T47D (cell line): ENCODE data around the gene ATP9A.
A peak's percentile ranks its signal among the peaks of the same experiment; 100 is the strongest.
"Not testable (repeated sequence)": the region's sequence is repeated elsewhere in the genome, so short reads cannot be mapped to it uniquely, and the experiment has no call there.

Experiments
- DNase-seq, 2 experiments: peaks; one replicate each; pipeline versions ENCODE4 v3.0.0 to v3.0.0-alpha.2; 2011 to 2012; ENCODE audit warnings: low read depth in 1 of 2, low spot score in 1 of 2
- JUND ChIP-seq: IDR thresholded peaks from 2 replicates; pipeline ENCODE4 v1.6.1; 2012; ENCODE audit warnings: low read depth
- in situ Hi-C: cut with HindIII; loops from 2 replicates; pipeline ENCODE4 v1.10.0; 2016; ENCODE audit warnings: low sequenced_read_pairs, low pct_unique_long_range_greater_than_20kb

ATP9A gene

DNA sequence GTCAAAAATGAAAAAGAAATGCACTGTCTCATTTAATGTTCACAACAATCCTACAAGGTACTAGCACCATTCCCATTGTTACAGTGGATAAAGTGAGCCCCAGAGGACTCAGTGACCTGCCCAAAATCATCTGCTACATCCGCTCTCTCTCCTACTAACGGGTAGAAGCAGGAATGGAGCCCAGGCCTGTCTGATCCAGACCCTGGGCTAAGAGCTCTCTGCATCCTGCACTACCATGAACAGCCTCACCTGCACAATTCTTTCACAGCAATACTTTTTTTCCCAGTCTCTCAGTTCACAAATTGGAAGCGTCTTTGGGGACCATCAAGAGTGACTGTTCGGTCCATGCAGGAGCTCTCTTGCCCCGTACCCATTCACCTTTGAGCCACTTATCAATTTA, 31.2 kb downstream of the ATP9A start:
- no peak for DNase-seq
- in situ Hi-C loops: no loop called here
- no peak for TF ChIP-seq JUND

DNA sequence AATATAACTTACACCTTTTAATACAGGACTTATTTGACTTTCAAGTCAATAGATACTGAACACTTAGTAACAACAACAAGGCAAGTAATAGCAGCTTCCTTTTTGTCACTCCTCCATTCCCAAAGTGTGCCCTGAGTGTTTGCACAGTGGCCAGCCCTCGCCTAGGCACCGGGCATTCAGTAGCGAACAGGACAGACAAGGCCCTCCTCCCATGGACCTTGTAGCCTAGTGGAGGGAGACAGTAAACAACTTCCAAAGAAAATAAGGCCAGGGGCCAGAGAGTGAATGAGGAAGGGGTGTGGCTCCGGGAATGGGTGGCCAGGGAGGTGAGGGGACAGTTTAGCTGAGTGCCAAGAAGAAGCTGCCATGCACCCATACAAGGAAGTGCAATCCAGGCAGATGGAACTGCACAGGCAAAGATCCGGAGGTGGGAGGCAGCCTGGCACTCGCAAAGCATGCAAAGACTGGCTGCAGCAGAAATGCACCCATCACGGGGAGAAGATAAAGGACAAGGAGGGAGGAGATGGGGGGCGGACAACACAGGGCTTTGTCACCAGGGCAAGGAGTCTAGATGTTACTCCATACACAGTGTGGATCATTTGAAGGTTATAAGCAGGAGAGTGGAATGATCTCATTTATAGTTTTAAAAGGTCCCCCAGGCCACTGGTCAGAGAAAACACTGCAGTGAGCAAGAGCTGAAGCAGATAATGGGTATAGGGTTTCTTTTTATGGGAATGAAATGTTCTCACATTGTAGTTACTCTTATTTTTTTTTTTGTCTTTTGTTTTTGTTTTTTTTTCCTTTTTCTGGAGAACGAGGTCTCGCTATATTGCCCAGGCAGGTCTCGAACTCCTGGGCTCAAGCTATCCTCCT, 32.2 kb downstream of the ATP9A start:
- in situ Hi-C loops: no loop called here
- no peak for TF ChIP-seq JUND
- DNase-seq: peak in 1 of 2 experiments; percentile 25

DNA sequence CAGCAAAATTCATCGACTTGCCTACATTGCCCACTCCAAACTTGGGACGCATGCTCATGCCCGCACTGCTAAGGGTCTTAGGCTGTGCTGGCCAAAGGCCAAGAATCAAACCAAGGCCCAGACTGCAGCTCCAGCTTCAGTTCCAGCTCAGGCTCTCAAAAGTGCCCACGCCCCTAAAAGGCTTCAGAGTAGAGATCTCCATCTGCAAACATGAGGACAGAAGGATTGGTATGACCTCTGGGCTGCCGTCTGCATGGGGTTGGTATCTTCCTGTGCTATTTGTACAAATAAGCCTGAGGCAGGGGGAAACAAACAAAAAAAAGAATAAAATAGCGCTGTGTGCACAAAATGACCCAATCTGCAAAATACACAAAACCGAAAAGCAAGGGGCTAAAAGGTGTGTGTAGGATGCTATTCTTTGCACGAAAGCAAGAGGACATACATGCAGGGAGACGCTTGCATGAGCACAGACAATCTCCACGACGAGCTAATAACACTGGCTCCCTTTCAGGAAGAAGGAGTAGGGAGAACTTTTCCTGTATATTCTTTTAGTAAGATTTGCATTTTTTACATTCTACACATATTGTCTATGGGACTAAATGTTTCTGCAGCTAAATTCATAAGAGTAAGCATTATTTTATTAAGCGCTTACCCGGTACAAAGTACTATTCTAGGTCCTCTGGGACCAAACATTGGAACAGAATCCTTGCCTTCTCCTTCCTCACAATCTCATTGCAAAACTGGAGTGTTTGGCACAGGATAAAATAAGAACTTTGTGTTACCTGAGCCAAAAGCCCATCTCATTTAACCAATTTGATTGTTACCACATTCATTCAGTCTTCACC, 33.1 kb downstream of the ATP9A start:
- DNase-seq: no peak
- in situ Hi-C loops: no loop called here
- TF ChIP-seq JUND: no peak

DNA sequence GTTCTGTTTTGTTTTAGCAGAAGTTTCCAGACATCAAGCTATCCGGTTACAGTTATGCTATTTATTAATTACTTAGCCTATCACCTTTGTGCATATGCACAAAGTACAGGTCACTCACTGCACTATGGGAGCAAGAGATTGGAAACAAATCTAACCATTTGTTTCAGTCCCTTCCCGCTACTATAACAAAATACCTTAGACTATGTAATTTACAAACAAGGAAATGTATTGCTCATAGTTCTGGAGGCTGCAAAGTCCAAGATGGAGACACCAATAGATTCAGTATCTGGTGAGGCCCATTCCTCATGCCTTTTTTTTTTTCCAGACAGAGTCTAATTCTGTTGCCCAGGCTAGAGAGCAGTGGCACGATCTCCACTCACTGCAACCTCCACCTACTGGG, 35.1 kb downstream of the ATP9A start:
- DNase-seq: no peak
- TF ChIP-seq JUND: no peak
- in situ Hi-C loops: no loop called here

DNA sequence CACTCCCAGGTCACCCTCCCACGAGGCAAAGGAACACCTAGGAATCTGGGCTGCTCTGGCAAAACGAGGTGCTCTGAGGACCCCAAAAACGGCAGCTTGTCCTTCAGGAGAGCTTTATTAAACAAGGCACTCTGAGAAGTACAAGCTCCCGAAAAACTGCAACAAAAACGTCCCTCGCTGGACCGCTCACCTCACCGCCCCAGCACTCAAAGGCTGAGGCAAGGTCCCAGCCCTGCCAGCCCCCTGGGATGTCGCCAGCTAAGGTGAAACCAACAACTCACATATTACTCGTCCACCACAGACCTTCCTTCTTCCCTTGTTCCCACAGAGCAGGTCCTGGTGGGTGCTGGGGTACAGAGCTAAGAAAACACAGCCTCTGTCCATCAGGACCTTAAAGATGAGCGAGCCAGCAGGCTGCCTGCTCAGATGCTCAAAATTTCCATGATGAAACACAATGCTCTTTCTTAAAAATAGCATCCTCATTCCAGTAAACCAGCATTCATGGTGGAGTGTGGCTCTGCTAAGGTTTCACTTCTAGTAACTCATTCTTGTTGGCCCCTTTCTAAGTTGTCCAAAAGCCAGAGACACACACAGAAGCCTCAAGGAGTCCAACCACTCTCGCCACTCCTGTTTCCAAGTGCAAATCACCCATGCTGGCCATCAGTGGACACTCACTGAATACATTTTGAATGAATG, 35.9 kb downstream of the ATP9A start:
- DNase-seq: no peak
- TF ChIP-seq JUND: no peak
- in situ Hi-C loops: no loop called here

DNA sequence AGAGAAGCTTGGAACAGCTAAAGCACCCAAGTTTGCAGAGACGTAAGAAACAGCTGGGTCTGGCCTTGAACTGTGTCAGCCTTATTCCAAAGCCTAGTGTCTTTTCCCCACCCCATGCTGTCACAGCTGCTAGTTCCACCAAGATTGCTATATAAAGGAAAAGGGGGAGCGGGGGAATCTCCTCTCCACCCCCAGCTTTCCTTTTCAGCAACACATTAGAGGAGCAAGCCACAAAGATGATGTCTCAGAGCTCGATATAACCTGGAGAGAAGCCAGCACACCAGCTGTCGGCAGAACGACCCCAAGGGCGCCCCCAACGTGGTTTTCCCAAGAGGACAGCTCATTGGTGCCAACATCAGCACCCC, 36.5 kb downstream of the ATP9A start:
- DNase-seq: no peak
- TF ChIP-seq JUND: no peak
- in situ Hi-C loops: no loop called here

DNA sequence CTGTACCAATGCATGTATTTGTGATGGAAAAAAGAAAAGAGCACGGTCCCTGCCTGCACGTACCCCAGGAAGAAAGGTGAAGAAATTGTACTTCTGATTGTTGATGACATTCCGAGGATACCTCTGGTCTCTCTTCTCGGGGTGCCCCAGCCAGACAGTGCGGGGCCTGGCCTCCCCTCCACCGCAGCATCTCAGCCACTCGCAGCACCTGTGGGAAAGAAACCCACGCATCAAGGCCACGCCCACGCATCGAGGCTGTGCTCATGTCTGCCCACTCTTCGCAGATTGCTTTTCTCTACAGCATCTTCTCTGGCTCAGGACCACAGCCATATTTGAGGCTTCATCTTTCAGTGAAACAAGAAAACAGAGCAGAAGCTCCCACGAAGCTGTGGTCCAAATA, 38.4 kb downstream of the ATP9A start:
- no peak for TF ChIP-seq JUND
- in situ Hi-C loops: no loop called here
- DNase-seq: no peak

DNA sequence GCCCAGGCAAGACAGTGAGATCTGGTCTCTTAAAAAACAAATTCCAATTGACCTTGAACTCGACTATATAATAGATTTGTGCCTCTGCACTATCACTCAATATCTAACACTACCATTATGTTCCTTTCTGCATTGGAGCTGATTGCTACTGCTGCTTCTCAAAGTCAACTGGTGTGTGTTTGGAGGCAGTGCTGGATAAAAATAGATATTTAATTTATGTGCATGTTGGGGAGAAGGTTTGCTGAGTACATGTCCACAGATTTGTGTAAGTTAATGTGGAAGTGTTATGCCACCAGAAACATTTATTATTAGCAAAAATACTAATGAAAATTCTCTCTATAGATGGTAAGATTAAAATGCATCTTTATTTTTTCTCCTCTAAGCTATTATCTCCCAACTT, 39.5 kb downstream of the ATP9A start:
- no peak for TF ChIP-seq JUND
- in situ Hi-C loops: no loop called here
- no peak for DNase-seq

DNA sequence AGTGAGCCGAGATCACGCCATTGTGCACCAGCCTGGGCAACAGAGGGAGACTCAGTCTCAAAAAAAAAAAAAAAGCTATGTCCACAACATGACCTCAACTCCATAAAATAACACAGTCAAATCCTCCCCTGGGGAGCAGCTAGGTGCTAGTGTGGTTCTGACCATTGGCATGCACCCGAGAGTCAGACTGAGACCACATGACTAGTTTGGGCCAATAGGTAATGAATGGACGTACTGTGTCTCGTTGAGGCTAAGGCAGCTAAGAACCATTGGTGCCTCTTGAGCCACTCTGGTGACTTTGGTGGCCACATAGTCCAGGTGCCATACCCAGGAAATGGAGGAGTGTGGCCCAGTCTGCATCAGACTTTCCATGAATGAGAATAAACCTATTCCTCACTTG, 40.3 kb downstream of the ATP9A start:
- no peak for DNase-seq
- in situ Hi-C loops: no loop called here
- no peak for TF ChIP-seq JUND

DNA sequence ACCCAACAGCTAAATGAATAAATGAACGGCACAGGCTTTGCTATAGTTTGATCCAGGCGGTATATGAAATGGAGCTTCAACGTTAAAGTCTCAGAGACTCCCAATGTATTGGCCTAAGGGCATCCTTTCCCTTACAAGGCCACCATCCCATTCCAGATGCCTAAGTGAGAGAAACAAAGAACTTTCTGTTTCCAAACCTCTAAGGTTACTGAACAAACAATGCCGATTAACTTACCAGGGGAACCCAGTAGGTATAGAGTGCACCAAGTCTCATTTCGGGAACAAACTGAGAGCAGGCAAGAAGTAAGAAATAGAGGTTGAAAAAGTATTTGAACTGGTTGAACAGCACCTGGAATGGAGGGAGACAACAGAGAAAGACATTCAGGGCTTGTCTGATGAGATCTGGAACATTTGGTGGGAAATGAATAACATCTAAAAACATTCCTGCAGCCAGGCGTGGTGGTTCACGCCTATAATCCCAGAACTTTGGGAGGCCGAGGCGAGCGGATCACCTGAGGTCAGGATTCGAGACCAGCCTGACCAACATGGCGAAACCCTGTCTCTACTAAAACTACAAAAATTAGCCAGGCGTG, 42.5 kb downstream of the ATP9A start:
- TF ChIP-seq JUND: no peak
- in situ Hi-C loops: no loop called here
- DNase-seq: peak in 1 of 2 experiments; percentile 49

DNA sequence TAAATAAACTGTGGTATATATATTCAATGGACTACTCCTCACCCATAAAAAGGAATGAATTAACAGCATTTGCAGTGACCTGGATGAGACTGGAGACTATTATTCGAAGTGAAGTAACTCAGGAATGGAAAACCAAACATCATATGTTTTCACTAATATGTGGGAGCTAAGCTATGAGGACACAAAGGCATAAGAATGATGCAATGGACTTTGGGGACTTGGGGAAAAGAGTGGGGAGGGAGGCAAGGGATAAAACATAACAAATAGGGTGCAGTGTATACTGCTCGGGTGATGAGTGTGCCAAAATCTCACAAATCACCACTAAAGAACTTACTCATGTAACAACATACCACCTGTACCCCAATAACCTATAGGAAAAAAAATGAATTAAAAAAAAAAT, 45.2 kb downstream of the ATP9A start:
- DNase-seq, in situ Hi-C loops: not testable (repeated sequence)

DNA sequence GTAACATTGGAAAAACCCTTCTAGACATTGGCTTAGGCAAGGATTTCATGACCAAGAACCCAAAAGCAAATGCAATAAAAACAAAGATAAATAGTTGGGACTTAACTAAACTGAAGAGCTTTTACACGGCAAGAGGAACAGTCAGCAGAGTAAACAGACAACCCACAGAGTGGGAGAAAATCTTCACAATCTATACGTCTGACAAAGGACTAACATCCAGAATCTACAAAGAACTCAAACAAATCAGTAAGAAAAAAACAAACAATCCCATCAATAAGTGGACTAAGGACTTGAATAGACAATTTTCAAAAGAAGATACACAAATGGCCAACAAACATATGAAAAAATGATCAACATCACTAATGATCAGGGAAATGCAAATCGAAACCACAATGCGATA, 45.9 kb downstream of the ATP9A start:
- peak in 1 of 2 experiments; percentile 37 for DNase-seq
- in situ Hi-C loops: not testable (repeated sequence)
